Calu3 (cell line): ENCODE measurements around the gene KRTAP5-3. TPM values are rescaled to one million over a fixed set of nuclear protein-coding genes. Genes with fewer than 3 reads are reported as not detected.
"Not testable (repeated sequence)": the region's sequence is repeated elsewhere in the genome, so short reads cannot be mapped to it uniquely, and the experiment has no call there.

ENCODE experiments used
- BruUV-seq: library from RNA; stranded (reverse); fragments of 400-500 nt; replicated peaks from 2 replicates; lab custom pipeline; 2021; lab: Mats Ljungman, UMichigan
- CTCF ChIA-PET: fragments of 300-600 bp; sonication (Branson Sonifier 250); formaldehyde crosslinking; loops from one replicate; lab custom pipeline; 2022; ENCODE audit warnings: antibody characterized with exemption; lab: Charles Lee
- DNase-seq: peaks from one replicate; pipeline ENCODE4 v3.0.0; 2022
- H3K27ac Mint-ChIP-seq: one replicate; pipeline ENCODE4 v1.8.0; 2022; ENCODE audit warnings: mixed read lengths; ENCODE audit not compliant: unreplicated experiment
- H3K27me3 Mint-ChIP-seq: one replicate; pipeline ENCODE4 v1.8.0; 2022; ENCODE audit warnings: mixed read lengths; ENCODE audit not compliant: unreplicated experiment
- H3K36me3 Mint-ChIP-seq: one replicate; pipeline ENCODE4 v1.8.0; 2022; ENCODE audit warnings: mild to moderate bottlenecking, moderate library complexity, mixed read lengths; ENCODE audit not compliant: insufficient read depth, unreplicated experiment
- H3K4me1 Mint-ChIP-seq: one replicate; pipeline ENCODE4 v1.8.0; 2022; ENCODE audit warnings: mild to moderate bottlenecking, low read depth, mixed read lengths; ENCODE audit not compliant: unreplicated experiment
- H3K4me3 Mint-ChIP-seq: one replicate; pipeline ENCODE4 v1.8.0; 2022; ENCODE audit warnings: mild to moderate bottlenecking, low read depth, moderate library complexity, mixed read lengths; ENCODE audit not compliant: unreplicated experiment
- H3K9me3 Mint-ChIP-seq: one replicate; pipeline ENCODE4 v1.8.0; 2022; ENCODE audit warnings: low read depth, mixed read lengths; ENCODE audit not compliant: unreplicated experiment
- CTCF ChIP-seq: fragments of 200-600 bp; IDR thresholded peaks from one replicate; pipeline ENCODE4 v1.8.0; 2022; ENCODE audit warnings: antibody characterized with exemption; ENCODE audit not compliant: unreplicated experiment
- intact Hi-C: fragments of 100-400 bp; cut with micrococcal nuclease; formaldehyde crosslinking; loops from one replicate; pipeline ENCODE4 v1.10.0; 2022; ENCODE audit not compliant: unreplicated experiment
- total RNA-seq: library from RNA; stranded (reverse); gene quantifications from 2 replicates; pipeline ENCODE4 v1.2.3, GENCODE V29; 2022

The KRTAP5-3 gene
- total RNA-seq, 1 experiment from 2014 or later: not detected

- no peaks in the 10 kb centered on the region for H3K27me3 Mint-ChIP-seq
- peaks cover 4% of the 10 kb centered on the region for H3K36me3 Mint-ChIP-seq
- no peak for TF ChIP-seq CTCF
- no peak for DNase-seq
- H3K4me1 Mint-ChIP-seq: no peaks in the 10 kb centered on the region
- no TSS peak for BruUV-seq
- no peak overlapping the region for H3K4me3 Mint-ChIP-seq
- H3K9me3 Mint-ChIP-seq: peaks cover 3% of the 10 kb centered on the region
- intact Hi-C loops: no loop called here
- CTCF ChIA-PET: interaction anchor here (1.5 kb wide), 1 partner anchor 8 kb away, joined by 5 read pairs; no protein-coding TSS in a partner anchor
- no peak overlapping the region for H3K27ac Mint-ChIP-seq
Observed at GRCh38 chr11:1581976-1582375, 26.3 kb downstream of the KRTAP5-3 start.

GRCh38 chr11:1576825-1577224 is 31.4 kb downstream of the KRTAP5-3 start:
- intact Hi-C loops: no loop called here
- no peaks in the 10 kb centered on the region for H3K4me1 Mint-ChIP-seq
- peaks cover 3% of the 10 kb centered on the region for H3K9me3 Mint-ChIP-seq
- no peak overlapping the region for H3K27ac Mint-ChIP-seq
- TF ChIP-seq CTCF: no peak
- CTCF ChIA-PET: interaction anchor here (1.2 kb wide), 1 partner anchor 30 kb away, joined by 4 read pairs; no protein-coding TSS in a partner anchor
- H3K36me3 Mint-ChIP-seq: peaks cover 26% of the 10 kb centered on the region
- no peak overlapping the region for H3K4me3 Mint-ChIP-seq
- no TSS peak for BruUV-seq
- DNase-seq: no peak
- no peaks in the 10 kb centered on the region for H3K27me3 Mint-ChIP-seq

- intact Hi-C loops: loop anchor here (2.0 kb wide), 2 partner anchors 21 to 29 kb away; no protein-coding TSS in a partner anchor
- not testable (repeated sequence) for H3K27me3 Mint-ChIP-seq, H3K9me3 Mint-ChIP-seq, BruUV-seq, H3K4me1 Mint-ChIP-seq, DNase-seq, H3K4me3 Mint-ChIP-seq, H3K27ac Mint-ChIP-seq
- peaks cover 33% of the 10 kb centered on the region for H3K36me3 Mint-ChIP-seq
- CTCF ChIA-PET: interaction anchor here (3.0 kb wide), 1 partner anchor 29 kb away, joined by 92 read pairs; no protein-coding TSS in a partner anchor
Observed at GRCh38 chr11:1575756-1576155, 32.5 kb downstream of the KRTAP5-3 start.

GRCh38 chr11:1574933-1575242 is 33.4 kb downstream of the KRTAP5-3 start:
- H3K4me1 Mint-ChIP-seq: no peaks in the 10 kb centered on the region
- H3K4me3 Mint-ChIP-seq: peak overlapping the region; percentile 77
- CTCF ChIA-PET: interaction anchor here (0.7 to 3.0 kb wide), 11 partner anchors 8 to 426 kb away, joined by 3 to 92 read pairs (median 4); no protein-coding TSS in a partner anchor
- intact Hi-C loops: loop anchor here (2.0 kb wide), 2 partner anchors 20 to 28 kb away; no protein-coding TSS in a partner anchor
- no peak overlapping the region for H3K27ac Mint-ChIP-seq
- H3K36me3 Mint-ChIP-seq: peaks cover 37% of the 10 kb centered on the region
- no TSS peak for BruUV-seq
- DNase-seq: no peak
- no peaks in the 10 kb centered on the region for H3K27me3 Mint-ChIP-seq
- no peak for TF ChIP-seq CTCF
- H3K9me3 Mint-ChIP-seq: peaks cover 3% of the 10 kb centered on the region
